DND-41 (cell line): ENCODE measurements around the gene MIPEP.

Source experiments
- EZH2 ChIP-seq: IDR thresholded peaks from 3 replicates; pipeline ENCODE4 v1.6.1; 2012; ENCODE audit warnings: borderline replicate concordance, low read depth, mild to moderate bottlenecking, moderate library complexity, low read length, inconsistent platforms; ENCODE audit not compliant: severe bottlenecking
- TF ChIP-seq, protein P1 (sequence below): IDR thresholded peaks from 2 replicates; pipeline ENCODE4 v1.5.1; 2012; ENCODE audit warnings: borderline replicate concordance, low read length, moderate library complexity, mild to moderate bottlenecking; ENCODE audit not compliant: poor library complexity, severe bottlenecking; ENCODE audit errors: extremely low read depth

DNA sequence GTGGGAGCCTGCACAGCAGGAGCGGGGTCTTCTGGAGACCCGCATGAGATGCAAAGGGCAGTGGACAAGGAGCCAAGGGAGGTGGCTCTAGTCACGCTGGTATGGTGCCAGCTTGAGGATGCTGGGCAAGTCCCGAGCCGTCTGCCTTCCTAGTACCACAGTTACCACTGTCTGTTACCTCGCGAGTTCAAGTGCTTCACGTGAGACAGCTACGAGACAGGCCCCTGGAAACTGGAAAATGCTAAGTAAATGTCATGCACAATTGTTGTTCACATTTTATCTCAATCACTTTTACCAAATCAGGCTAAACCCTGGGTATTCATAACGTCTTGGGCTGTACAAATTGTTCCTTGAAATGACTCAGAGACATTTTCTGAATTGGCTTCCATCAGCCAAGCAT is 163.3 kb downstream of the MIPEP start:
- TF ChIP-seq, protein P1, sequence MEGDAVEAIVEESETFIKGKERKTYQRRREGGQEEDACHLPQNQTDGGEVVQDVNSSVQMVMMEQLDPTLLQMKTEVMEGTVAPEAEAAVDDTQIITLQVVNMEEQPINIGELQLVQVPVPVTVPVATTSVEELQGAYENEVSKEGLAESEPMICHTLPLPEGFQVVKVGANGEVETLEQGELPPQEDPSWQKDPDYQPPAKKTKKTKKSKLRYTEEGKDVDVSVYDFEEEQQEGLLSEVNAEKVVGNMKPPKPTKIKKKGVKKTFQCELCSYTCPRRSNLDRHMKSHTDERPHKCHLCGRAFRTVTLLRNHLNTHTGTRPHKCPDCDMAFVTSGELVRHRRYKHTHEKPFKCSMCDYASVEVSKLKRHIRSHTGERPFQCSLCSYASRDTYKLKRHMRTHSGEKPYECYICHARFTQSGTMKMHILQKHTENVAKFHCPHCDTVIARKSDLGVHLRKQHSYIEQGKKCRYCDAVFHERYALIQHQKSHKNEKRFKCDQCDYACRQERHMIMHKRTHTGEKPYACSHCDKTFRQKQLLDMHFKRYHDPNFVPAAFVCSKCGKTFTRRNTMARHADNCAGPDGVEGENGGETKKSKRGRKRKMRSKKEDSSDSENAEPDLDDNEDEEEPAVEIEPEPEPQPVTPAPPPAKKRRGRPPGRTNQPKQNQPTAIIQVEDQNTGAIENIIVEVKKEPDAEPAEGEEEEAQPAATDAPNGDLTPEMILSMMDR: no peak
- no peak for TF ChIP-seq EZH2
